HCT116 (cell line): ENCODE data around the gene IL21. TPM values are rescaled to one million over a fixed set of nuclear protein-coding genes. Genes with fewer than 3 reads are reported as not detected.
A peak's percentile ranks its signal among the peaks of the same experiment; 100 is the strongest.

ENCODE experiments used
- ATAC-seq: fragments of 200-7000 bp; cut with Tn5 transposase; 2 replicates; pipeline ENCODE4 v1.9.1; 2020; ENCODE audit warnings: mild to moderate bottlenecking, moderate library complexity
- BruUV-seq: library from RNA; stranded (reverse); fragments of 400-500 nt; replicated peaks from 2 replicates; lab custom pipeline; 2021; lab: Mats Ljungman, UMichigan
- CTCF ChIA-PET: fragments of 300-600 bp; sonication (Branson Sonifier 250); formaldehyde crosslinking; loops from one replicate; lab custom pipeline; 2021; ENCODE audit warnings: antibody characterized with exemption; lab: Charles Lee
- POLR2A ChIA-PET: fragments of 300-600, 350-600 bp; sonication (Branson Sonifier 250); formaldehyde crosslinking; loops from one replicate; lab custom pipeline; 2021; ENCODE audit warnings: antibody characterized with exemption; lab: Charles Lee
- RAD21 ChIA-PET, 2 experiments: fragments of 300-600 bp; sonication (Branson Sonifier 250); formaldehyde crosslinking; loops; one replicate each; lab custom pipeline; 2023; ENCODE audit warnings: low total read pairs in 2 of 2; ENCODE audit not compliant: uncharacterized antibody in 2 of 2, unreplicated experiment in 2 of 2, low non-redundant PET in 1 of 2; lab: Charles Lee
- DNase-seq: peaks from one replicate; pipeline ENCODE4 v3.0.0-alpha.2; 2010; ENCODE audit warnings: low read depth, low spot score
- H2AFZ ChIP-seq: fragments of 200-600 bp; shearing (Covaris generic), sonication (generic); 2 replicates; pipeline ENCODE4 v1.6.1; 2017; ENCODE audit warnings: low read depth, mixed run types, mixed read lengths, antibody characterized with exemption, low read length; ENCODE audit not compliant: poor library complexity, severe bottlenecking
- H3K27ac ChIP-seq: 2 replicates; pipeline ENCODE4 v1.5.1; 2012; ENCODE audit warnings: low read depth, low read length
- H3K27me3 ChIP-seq: fragments of 200-600 bp; sonication (generic); 2 replicates; pipeline ENCODE4 v1.6.1; 2016; ENCODE audit warnings: mixed run types, low read length, mixed read lengths; ENCODE audit not compliant: insufficient read depth
- H3K36me3 ChIP-seq, 2 experiments: fragments of 200-500 bp in 1 of 2; fragments of 200-600 bp in 1 of 2; sonication (Bioruptor generic) in 1 of 2; sonication (generic) in 1 of 2; 2 replicates each; pipeline versions ENCODE4 v1.5.1 to v1.6.1; 2014 to 2016; ENCODE audit warnings: low read length in 2 of 2, inconsistent platforms in 1 of 2, mixed read lengths in 1 of 2, mixed run types in 1 of 2; ENCODE audit not compliant: insufficient read depth in 2 of 2, control insufficient read depth in 1 of 2
- H3K4me1 ChIP-seq, 2 experiments: fragments of 200-600 bp in 1 of 2; sonication (generic) in 1 of 2; 2 replicates each; pipeline versions ENCODE4 v1.5.1 to v1.6.1; 2012 to 2017; ENCODE audit warnings: low read length in 2 of 2, inconsistent platforms in 1 of 2, mild to moderate bottlenecking in 1 of 2, mixed read lengths in 1 of 2, mixed run types in 1 of 2, moderate library complexity in 1 of 2; ENCODE audit not compliant: insufficient read depth in 2 of 2, control insufficient read depth in 1 of 2
- H3K4me2 ChIP-seq: fragments of 200-600 bp; sonication (generic); 2 replicates; pipeline ENCODE4 v1.6.1; 2017; ENCODE audit warnings: mixed run types, low read length, mixed read lengths
- H3K4me3 ChIP-seq, 2 experiments: fragments of 200-600 bp in 1 of 2; sonication (generic) in 1 of 2; replicated peaks in 1 of 2; 2 replicates each; pipeline ENCODE4 v1.5.1; 2011 to 2016; ENCODE audit warnings: low read length in 2 of 2, control low read depth in 1 of 2, low read depth in 1 of 2, mild to moderate bottlenecking in 1 of 2, mixed read lengths in 1 of 2, mixed run types in 1 of 2
- H3K79me2 ChIP-seq: fragments of 200-600 bp; sonication (generic); 2 replicates; pipeline ENCODE4 v1.6.1; 2017; ENCODE audit warnings: mild to moderate bottlenecking, mixed run types, low read length, moderate library complexity, mixed read lengths; ENCODE audit not compliant: insufficient read depth
- H3K9ac ChIP-seq: fragments of 200-600 bp; sonication (generic); 2 replicates; pipeline ENCODE4 v1.6.1; 2016; ENCODE audit warnings: low read length, mixed read lengths
- H3K9me2 ChIP-seq: fragments of 200-600 bp; sonication (generic), shearing (Covaris generic); 2 replicates; pipeline ENCODE4 v1.6.1; 2017; ENCODE audit warnings: mixed run types, mild to moderate bottlenecking, moderate library complexity; ENCODE audit not compliant: insufficient read depth
- H3K9me3 ChIP-seq, 2 experiments: fragments of 200-500 bp in 1 of 2; fragments of 200-600 bp in 1 of 2; sonication (Bioruptor generic) in 1 of 2; sonication (generic) in 1 of 2; 2 replicates each; pipeline ENCODE4 v1.6.1; 2014 to 2017; ENCODE audit warnings: low read length in 2 of 2, mixed read lengths in 2 of 2, inconsistent platforms in 1 of 2, low read depth in 1 of 2, mild to moderate bottlenecking in 1 of 2, mixed run types in 1 of 2, moderate library complexity in 1 of 2; ENCODE audit not compliant: control insufficient read depth in 1 of 2, insufficient read depth in 1 of 2
- H4K20me1 ChIP-seq: fragments of 200-600 bp; sonication (generic), shearing (Covaris generic); 2 replicates; pipeline ENCODE4 v1.6.1; 2017; ENCODE audit warnings: mixed run types, mild to moderate bottlenecking, moderate library complexity; ENCODE audit not compliant: insufficient read depth
- ATF3 ChIP-seq: IDR thresholded peaks from 2 replicates; pipeline ENCODE4 v1.6.1; 2012
- CBX3 ChIP-seq: IDR thresholded peaks from 2 replicates; pipeline ENCODE4 v1.6.1; 2012; ENCODE audit warnings: low read depth
- CEBPB ChIP-seq: IDR thresholded peaks from 2 replicates; pipeline ENCODE4 v1.6.1; 2012; ENCODE audit warnings: low read depth
- CTCF ChIP-seq, 3 experiments: fragments of 200-600 bp in 1 of 3; sonication (generic) in 1 of 3; IDR thresholded peaks in 2 of 3; conservative IDR thresholded peaks in 1 of 3; 2 replicates each; pipeline ENCODE4 v1.5.1; 2012 to 2017; ENCODE audit warnings: low read depth in 2 of 3, low read length in 2 of 3, antibody characterized with exemption in 1 of 3, borderline replicate concordance in 1 of 3, control low read depth in 1 of 3, mild to moderate bottlenecking in 1 of 3, mixed read lengths in 1 of 3, mixed run types in 1 of 3, moderate library complexity in 1 of 3; ENCODE audit not compliant: insufficient read depth in 1 of 3
- EGR1 ChIP-seq: IDR thresholded peaks from 2 replicates; pipeline ENCODE4 v1.6.1; 2012; ENCODE audit warnings: low read depth
- ELF1 ChIP-seq: IDR thresholded peaks from 2 replicates; pipeline ENCODE4 v1.6.1; 2012; ENCODE audit warnings: low read depth, borderline replicate concordance
- EZH2 ChIP-seq: fragments of 200-600 bp; sonication (generic); IDR thresholded peaks from 2 replicates; pipeline ENCODE4 v1.6.1; 2017; ENCODE audit warnings: antibody characterized with exemption, mixed run types
- EZH2phosphoT487 ChIP-seq: fragments of 200-600 bp; IDR thresholded peaks from 2 replicates; pipeline ENCODE4 v1.6.1; 2018; ENCODE audit warnings: antibody characterized with exemption, borderline replicate concordance
- FOSL1 ChIP-seq: IDR thresholded peaks from 2 replicates; pipeline ENCODE4 v1.6.1; 2012; ENCODE audit warnings: low read depth
- JUND ChIP-seq: IDR thresholded peaks from 2 replicates; pipeline ENCODE4 v1.6.1; 2012
- POLR2A ChIP-seq: IDR thresholded peaks from 2 replicates; pipeline ENCODE4 v1.7.0; 2011; ENCODE audit warnings: borderline replicate concordance; ENCODE audit not compliant: insufficient read depth, insufficient read length; ENCODE audit errors: extremely low read depth
- RAD21 ChIP-seq: IDR thresholded peaks from 2 replicates; pipeline ENCODE4 v1.6.1; 2012; ENCODE audit warnings: low read depth, mild to moderate bottlenecking
- SIN3A ChIP-seq: IDR thresholded peaks from 2 replicates; pipeline ENCODE4 v1.6.1; 2012; ENCODE audit warnings: low read depth
- SP1 ChIP-seq: IDR thresholded peaks from 2 replicates; pipeline ENCODE4 v1.6.1; 2012; ENCODE audit warnings: low read depth
- TCF7L2 ChIP-seq: IDR thresholded peaks from 2 replicates; pipeline ENCODE4 v1.7.0; 2011; ENCODE audit warnings: borderline replicate concordance, inconsistent platforms; ENCODE audit not compliant: insufficient read depth, insufficient read length; ENCODE audit errors: extremely low read depth
- ZNF274 ChIP-seq: fragments of 200-500 bp; sonication (Bioruptor generic); IDR thresholded peaks from 2 replicates; pipeline ENCODE4 v1.6.1; 2014; ENCODE audit warnings: mild to moderate bottlenecking, low read depth, low read length, inconsistent platforms
- intact Hi-C: fragments of 100-400 bp; cut with micrococcal nuclease; formaldehyde crosslinking; loops from 2 replicates; pipeline ENCODE4 v1.10.0; 2022
- total RNA-seq: library from RNA; stranded (reverse); gene quantifications from one replicate; pipeline ENCODE4 v1.2.1, GENCODE V29; 2021; ENCODE audit not compliant: unreplicated experiment

Gene IL21
- total RNA-seq, 1 experiment from 2014 or later = 0.12 TPM

GRCh38 chr4:122666527-122667245 lies 45.8 kb upstream of the IL21 start:
- H2AFZ ChIP-seq = peak overlapping the region; percentile 82
- RAD21 ChIA-PET = no interaction called here
- H3K27me3 ChIP-seq = no peaks in the 10 kb centered on the region
- no peaks in the 10 kb centered on the region for H3K9me3 ChIP-seq
- H3K79me2 ChIP-seq = no peaks in the 10 kb centered on the region
- peak overlapping the region; percentile 41 for H3K4me2 ChIP-seq
- CTCF ChIA-PET = no interaction called here
- H3K27ac ChIP-seq = peak overlapping the region; percentile 40; the same call in 1 of the 2 replicates
- peaks cover 12 to 47% of the 10 kb centered on the region in 2 experiments for H3K4me1 ChIP-seq
- no TSS peak for BruUV-seq
- intact Hi-C loops = no loop called here
- TF ChIP-seq JUND (peak; percentile 72), ZNF274 (no peak), EGR1 (no peak), RAD21 (no peak), FOSL1 (peak; percentile 73; the same call in 1 of the 2 replicates), ELF1 (no peak), TCF7L2 (no peak), EZH2phosphoT487 (no peak), POLR2A (no peak), EZH2 (no peak), CBX3 (no peak), CEBPB (peak; percentile 65; the same call in 1 of the 2 replicates), SIN3A (no peak), SP1 (peak; percentile 36; the same call in 1 of the 2 replicates), ATF3 (no peak), CTCF (IDR thresholded peaks at IDR 0.05 in 2 of 3, conservative IDR thresholded peaks at IDR 0.05 in 1 of 3; ENCODE audit: borderline replicate concordance in 1 of 3, insufficient read depth in 1 of 3, low read depth in 2 of 3, low read length in 2 of 3) (no peak)
- H3K9ac ChIP-seq = no peak overlapping the region
- POLR2A ChIA-PET = no interaction called here
- H4K20me1 ChIP-seq = no peaks in the 10 kb centered on the region
- no peaks in the 10 kb centered on the region for H3K36me3 ChIP-seq
- no peak overlapping the region for H3K4me3 ChIP-seq
- DNase-seq = peak; percentile 52
- H3K9me2 ChIP-seq = no peaks in the 10 kb centered on the region
- ATAC-seq = peak; percentile 66
